ENCODE results near the gene SLC9A9. TPM values are rescaled to one million over a fixed set of nuclear protein-coding genes. Genes with fewer than 3 reads are reported as not detected.
A peak's percentile ranks its signal among the peaks of the same experiment; 100 is the strongest.

SLC9A9 gene
- 5.0 and 6.8 TPM in 2 replicates for total RNA-seq
- polyA plus RNA-seq = 2.2 and 4.3 TPM in 2 replicates

DNA sequence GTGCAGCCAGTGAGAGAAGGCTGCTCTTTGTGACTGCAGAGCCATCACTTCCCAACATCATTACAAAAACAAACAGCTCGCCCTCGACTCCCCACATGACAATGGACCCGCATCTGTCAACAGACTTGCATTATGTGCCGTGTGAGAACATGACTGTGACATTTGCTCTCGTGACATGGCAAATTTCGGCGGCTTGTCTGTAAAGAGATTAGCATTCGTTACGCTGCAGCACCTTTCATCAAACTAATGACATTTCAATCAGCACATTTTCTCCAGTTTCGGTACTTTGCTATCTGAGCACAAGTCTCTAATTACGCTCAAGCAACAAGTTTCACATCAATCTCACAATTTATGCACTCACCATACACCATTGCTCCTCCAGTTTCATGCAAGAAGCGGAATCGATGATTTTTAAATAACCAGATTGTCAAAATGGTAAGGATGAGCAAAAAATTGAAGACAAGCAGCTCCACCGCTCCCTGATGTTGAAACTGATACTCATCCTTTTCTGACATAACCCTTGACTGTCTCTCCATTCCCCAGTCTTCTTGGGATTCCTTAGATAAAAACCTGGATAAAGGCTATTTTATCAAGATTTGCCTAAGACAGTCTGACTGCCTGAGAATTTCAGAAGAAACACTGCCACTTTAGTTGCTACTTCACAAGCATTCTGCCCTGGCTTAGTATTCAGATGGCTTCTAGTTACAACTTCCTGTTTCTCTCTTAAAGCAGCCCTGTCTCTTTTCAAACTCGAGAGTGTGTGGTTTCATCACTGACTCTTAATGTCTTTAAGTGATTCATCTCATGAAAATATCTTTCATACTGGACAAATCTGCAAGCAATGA is at the start of gene SLC9A9:
TSS of gene SLC9A9 (minus strand) at position 682 of the 845 bp plus-strand sequence. CDS start at position 536, 146 bp downstream.
- TF ChIP-seq EZH2phosphoT487 (IDR thresholded peaks at IDR 0.05; ENCODE audit: low read depth, severe bottlenecking, unreplicated experiment) (no peak), EZH2 (IDR thresholded peaks at IDR 0.05; ENCODE audit: borderline replicate concordance) (no peak)
- TF ChIP-seq, protein P1, sequence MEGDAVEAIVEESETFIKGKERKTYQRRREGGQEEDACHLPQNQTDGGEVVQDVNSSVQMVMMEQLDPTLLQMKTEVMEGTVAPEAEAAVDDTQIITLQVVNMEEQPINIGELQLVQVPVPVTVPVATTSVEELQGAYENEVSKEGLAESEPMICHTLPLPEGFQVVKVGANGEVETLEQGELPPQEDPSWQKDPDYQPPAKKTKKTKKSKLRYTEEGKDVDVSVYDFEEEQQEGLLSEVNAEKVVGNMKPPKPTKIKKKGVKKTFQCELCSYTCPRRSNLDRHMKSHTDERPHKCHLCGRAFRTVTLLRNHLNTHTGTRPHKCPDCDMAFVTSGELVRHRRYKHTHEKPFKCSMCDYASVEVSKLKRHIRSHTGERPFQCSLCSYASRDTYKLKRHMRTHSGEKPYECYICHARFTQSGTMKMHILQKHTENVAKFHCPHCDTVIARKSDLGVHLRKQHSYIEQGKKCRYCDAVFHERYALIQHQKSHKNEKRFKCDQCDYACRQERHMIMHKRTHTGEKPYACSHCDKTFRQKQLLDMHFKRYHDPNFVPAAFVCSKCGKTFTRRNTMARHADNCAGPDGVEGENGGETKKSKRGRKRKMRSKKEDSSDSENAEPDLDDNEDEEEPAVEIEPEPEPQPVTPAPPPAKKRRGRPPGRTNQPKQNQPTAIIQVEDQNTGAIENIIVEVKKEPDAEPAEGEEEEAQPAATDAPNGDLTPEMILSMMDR (IDR thresholded peaks at IDR 0.05; ENCODE audit: poor library complexity) = no peak
- Histone ChIP-seq H3K79me2 (no peaks in the 10 kb centered on the region), H2AFZ (peak within 1 kb of the TSS; percentile 76), H3K27ac (peak within 1 kb of the TSS; percentile 35), H3K9me2 (replicated peaks; ENCODE audit: insufficient read depth) (no peaks in the 10 kb centered on the region), H3K4me3 (peak within 1 kb of the TSS; percentile 54), H3K4me1 (ENCODE audit: insufficient read depth) (no peaks in the 10 kb centered on the region), H3K27me3 (no peaks in the 10 kb centered on the region), H3K4me2 (peak within 1 kb of the TSS; percentile 83), H3K36me3 (replicated peaks; ENCODE audit: insufficient read depth, low read depth) (no peaks in the 10 kb centered on the region), H3K9me3 (ENCODE audit: low read depth) (no peaks in the 10 kb centered on the region), H4K20me1 (ENCODE audit: insufficient read depth, poor library complexity, severe bottlenecking) (no peaks in the 10 kb centered on the region)
- peak; percentile 53 for DNase-seq (ENCODE audit: low spot score)
- WGBS (ENCODE audit: low lambda C conversion rate, missing lambda C conversion rate) = 6% methylated on average over 15 of the region's 15 CpGs

DNA sequence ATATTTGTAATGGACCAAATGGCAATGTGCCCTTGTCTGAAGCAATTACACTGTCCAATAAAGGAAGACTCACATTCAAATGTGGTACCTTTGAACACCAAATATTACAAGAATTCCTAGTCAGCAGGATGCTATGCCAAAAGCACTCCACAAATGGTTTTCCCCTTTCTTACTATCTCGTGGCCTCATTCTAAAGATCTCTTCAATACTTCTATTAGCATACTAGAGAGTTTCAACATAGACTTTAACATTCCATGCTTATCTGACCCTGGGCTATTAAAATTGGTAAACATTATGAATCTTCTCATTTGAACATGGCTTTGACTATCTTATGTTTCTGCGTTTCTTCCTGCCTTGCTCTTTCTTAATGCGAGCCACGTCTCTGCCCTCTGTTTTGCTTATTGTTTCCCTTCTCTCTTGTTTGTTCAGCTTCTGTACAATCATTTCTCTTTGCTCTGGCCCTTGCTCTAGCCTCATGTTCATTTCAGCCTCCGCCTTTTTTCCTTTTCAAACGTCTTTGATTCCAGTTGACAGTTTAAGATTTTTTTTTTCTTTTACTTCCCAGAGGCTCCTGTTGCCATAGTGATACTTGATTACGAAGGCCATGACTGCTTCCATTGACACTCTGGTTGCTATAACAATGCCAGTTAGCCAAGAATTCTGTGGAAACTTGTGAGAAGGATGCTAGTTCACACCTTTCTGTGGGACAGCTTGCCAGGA is 49.5 kb upstream of the SLC9A9 start:
- peak overlapping the region; percentile 44 for H3K27ac ChIP-seq

DNA sequence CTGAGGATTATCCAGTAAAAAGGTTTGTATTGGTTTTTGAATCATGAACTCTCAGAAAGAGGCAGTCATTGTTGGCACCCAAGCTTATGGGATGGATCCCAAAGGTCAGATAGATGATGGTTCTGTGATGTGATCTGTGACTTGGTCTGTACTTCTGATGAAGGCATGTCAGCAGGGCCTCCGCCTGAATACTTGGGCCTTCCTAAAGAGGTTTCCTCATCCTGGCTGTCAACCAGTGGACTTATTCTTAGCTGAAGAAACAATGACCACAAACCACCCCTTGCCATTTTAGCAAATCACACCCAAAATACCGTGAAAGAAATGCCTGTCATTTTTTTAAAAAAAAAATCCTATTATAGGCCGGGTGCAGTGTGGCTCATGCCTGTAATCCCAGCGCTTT is 48.2 kb upstream of the SLC9A9 start:
- Histone ChIP-seq H3K4me3 (no peak overlapping the region), H3K27ac (no peak overlapping the region), H3K79me2 (no peaks in the 10 kb centered on the region), H3K27me3 (no peaks in the 10 kb centered on the region), H2AFZ (no peak overlapping the region), H3K36me3 (replicated peaks; ENCODE audit: insufficient read depth, low read depth) (no peaks in the 10 kb centered on the region), H3K9me3 (ENCODE audit: low read depth) (no peaks in the 10 kb centered on the region), H3K4me2 (no peak overlapping the region), H3K4me1 (ENCODE audit: insufficient read depth) (no peaks in the 10 kb centered on the region), H3K9me2 (replicated peaks; ENCODE audit: insufficient read depth) (no peaks in the 10 kb centered on the region), H4K20me1 (ENCODE audit: insufficient read depth, poor library complexity, severe bottlenecking) (no peaks in the 10 kb centered on the region)
- TF ChIP-seq EZH2 (IDR thresholded peaks at IDR 0.05; ENCODE audit: borderline replicate concordance) = no peak
- TF ChIP-seq EZH2phosphoT487 (IDR thresholded peaks at IDR 0.05; ENCODE audit: low read depth, severe bottlenecking, unreplicated experiment) = no peak
- TF ChIP-seq, protein P1 (IDR thresholded peaks at IDR 0.05; ENCODE audit: poor library complexity) = no peak
- DNase-seq (ENCODE audit: low spot score) = no peak
- WGBS (ENCODE audit: low lambda C conversion rate, missing lambda C conversion rate) = 95% methylated on average over 4 of the region's 4 CpGs

More for the DNA sequence above, 49.5 kb upstream of the SLC9A9 start:
- Histone ChIP-seq H3K79me2 (no peaks in the 10 kb centered on the region), H3K4me2 (peak overlapping the region; percentile 51), H2AFZ (no peak overlapping the region), H4K20me1 (ENCODE audit: insufficient read depth, poor library complexity, severe bottlenecking) (no peaks in the 10 kb centered on the region), H3K4me3 (no peak overlapping the region), H3K36me3 (replicated peaks; ENCODE audit: insufficient read depth, low read depth) (no peaks in the 10 kb centered on the region), H3K4me1 (ENCODE audit: insufficient read depth) (no peaks in the 10 kb centered on the region), H3K9me3 (ENCODE audit: low read depth) (no peaks in the 10 kb centered on the region), H3K9me2 (replicated peaks; ENCODE audit: insufficient read depth) (no peaks in the 10 kb centered on the region), H3K27me3 (no peaks in the 10 kb centered on the region)
- 19% methylated on average over 7 of the region's 7 CpGs for WGBS (ENCODE audit: low lambda C conversion rate, missing lambda C conversion rate)
- DNase-seq (ENCODE audit: low spot score) = peak; percentile 74
- TF ChIP-seq, protein P1 (IDR thresholded peaks at IDR 0.05; ENCODE audit: poor library complexity) = no peak
- TF ChIP-seq EZH2phosphoT487 (IDR thresholded peaks at IDR 0.05; ENCODE audit: low read depth, severe bottlenecking, unreplicated experiment) (no peak), EZH2 (IDR thresholded peaks at IDR 0.05; ENCODE audit: borderline replicate concordance) (no peak)
